ENCODE results near the gene KRAS. TPM values are rescaled to one million over a fixed set of nuclear protein-coding genes. Genes with fewer than 3 reads are reported as not detected.

Gene KRAS
- total and polyA plus RNA-seq, 12 donors: 3.6 to 21.3 (median 11.6) TPM

DNA sequence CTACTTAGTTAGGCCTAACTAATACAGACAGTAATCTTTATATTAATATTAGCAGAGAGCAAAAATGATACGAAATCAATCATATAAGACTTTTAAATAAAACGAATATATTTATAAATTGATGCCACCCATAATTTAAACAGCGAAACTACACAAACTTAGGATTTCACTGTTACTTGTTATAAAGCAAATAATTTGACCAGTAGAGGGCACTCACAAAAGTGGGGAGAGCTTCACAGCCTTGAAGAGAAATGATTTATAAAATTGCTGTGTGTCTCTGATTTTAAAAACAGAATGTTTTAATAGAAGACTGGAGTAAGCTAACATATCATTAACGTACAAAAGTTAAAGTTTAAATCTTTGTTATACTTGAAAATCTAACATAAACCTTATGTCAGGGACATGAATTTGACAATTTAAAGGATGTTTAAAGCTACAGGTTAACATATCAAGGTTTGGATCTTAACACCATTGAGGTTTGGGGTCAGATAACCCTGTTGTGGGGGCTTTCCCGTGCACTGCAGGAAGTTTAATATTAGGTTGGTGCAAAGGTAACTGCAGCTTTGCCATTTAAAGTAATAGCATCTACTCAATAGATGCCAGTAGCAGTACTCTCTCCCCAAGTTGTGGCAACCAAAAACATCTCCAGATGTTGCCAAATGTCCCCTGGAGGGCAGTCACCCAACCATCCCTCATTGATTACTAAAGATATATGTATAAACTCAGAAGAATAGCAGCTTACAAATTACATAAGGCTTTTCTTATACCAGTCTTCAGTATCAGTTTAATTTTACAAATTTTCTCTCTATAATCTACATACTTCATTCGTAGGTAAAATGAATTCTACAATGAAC is 9.3 kb downstream of the KRAS start:
- no peaks in the 10 kb centered on the region for H3K9me3 ChIP-seq (replicated peaks in 1 of 3)
- intact Hi-C loops (cut with DNase I): no loop called here
- 31 to 38% (median 36%) methylated on average over 6 of the region's 6 CpGs for WGBS, 4 donors
- H3K4me1 ChIP-seq (replicated peaks in 1 of 2): peaks cover 1 to 3% of the 10 kb centered on the region in 2 donors
- no peak overlapping the region for H3K4me3 ChIP-seq
- no peaks in the 10 kb centered on the region for H3K27me3 ChIP-seq
- no peak overlapping the region for H3K27ac ChIP-seq
- peak in 1 of 7 donors; percentile 18 for DNase-seq
- TF ChIP-seq, protein P1, sequence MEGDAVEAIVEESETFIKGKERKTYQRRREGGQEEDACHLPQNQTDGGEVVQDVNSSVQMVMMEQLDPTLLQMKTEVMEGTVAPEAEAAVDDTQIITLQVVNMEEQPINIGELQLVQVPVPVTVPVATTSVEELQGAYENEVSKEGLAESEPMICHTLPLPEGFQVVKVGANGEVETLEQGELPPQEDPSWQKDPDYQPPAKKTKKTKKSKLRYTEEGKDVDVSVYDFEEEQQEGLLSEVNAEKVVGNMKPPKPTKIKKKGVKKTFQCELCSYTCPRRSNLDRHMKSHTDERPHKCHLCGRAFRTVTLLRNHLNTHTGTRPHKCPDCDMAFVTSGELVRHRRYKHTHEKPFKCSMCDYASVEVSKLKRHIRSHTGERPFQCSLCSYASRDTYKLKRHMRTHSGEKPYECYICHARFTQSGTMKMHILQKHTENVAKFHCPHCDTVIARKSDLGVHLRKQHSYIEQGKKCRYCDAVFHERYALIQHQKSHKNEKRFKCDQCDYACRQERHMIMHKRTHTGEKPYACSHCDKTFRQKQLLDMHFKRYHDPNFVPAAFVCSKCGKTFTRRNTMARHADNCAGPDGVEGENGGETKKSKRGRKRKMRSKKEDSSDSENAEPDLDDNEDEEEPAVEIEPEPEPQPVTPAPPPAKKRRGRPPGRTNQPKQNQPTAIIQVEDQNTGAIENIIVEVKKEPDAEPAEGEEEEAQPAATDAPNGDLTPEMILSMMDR (IDR thresholded peaks at IDR 0.05): peak; percentile 51 to 74 (median 62)
- TF ChIP-seq POLR2A (IDR thresholded peaks at IDR 0.05): no peak
- H3K36me3 ChIP-seq (replicated peaks in 1 of 2): no peaks in the 10 kb centered on the region

DNA sequence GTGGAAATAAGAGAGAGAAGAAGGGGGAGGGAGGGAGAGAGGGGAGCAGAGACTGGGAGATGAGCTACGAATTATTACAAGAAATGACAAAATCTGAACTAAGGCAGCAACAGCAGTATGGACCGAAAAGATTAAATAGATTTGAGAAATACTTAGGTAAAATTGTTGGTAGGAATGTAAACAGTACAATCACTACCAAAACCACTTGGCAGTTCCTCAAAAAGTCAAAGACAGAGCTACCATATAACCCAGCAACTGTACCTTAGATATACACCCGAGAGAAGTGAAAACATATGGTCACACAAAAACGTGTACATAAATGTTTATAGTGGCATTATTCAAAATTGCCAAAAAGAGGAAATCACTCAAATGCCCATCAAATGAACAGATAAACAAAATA is 14.1 kb downstream of the KRAS start:
- peak overlapping the region in 3 of 5 donors; percentile 11 to 54 (median 34) for H3K27ac ChIP-seq

DNA sequence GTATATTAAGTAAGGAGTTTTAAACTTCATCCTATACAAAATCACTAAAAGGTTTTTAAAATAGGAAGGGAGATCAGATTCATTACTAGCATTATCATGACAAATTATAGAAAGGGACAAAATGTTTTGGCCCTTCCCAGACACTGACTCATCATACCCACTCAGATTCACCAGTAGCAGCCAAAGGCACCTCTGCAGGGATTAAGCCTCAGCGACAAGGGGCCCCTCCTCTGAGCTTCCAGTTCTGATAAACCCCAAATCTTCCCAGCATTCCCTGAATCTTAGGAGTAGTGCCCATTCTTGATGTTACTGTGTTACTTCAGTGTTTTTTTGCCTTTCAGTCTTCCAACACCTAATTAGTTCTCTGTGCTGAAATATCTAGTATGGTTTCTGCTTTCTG is 14.5 kb downstream of the KRAS start:
- intact Hi-C loops (cut with DNase I): no loop called here
- H3K4me1 ChIP-seq (replicated peaks in 1 of 2): peaks cover 7 to 9% of the 10 kb centered on the region in 2 donors
- H3K36me3 ChIP-seq (replicated peaks in 1 of 2): peaks cover 0 to 3% of the 10 kb centered on the region in 2 donors
- H3K27ac ChIP-seq: peak overlapping the region in 3 of 5 donors; percentile 11 to 54 (median 34)
- H3K9me3 ChIP-seq (replicated peaks in 1 of 3): no peaks in the 10 kb centered on the region
- no peaks in the 10 kb centered on the region for H3K27me3 ChIP-seq
- no peak overlapping the region for H3K4me3 ChIP-seq
- TF ChIP-seq POLR2A (IDR thresholded peaks at IDR 0.05): no peak
- TF ChIP-seq, protein P1 (IDR thresholded peaks at IDR 0.05): no peak
- peak in 6 of 7 donors; percentile 32 to 63 (median 60) for DNase-seq
- 32 to 48% (median 42%) methylated on average over 1 of the region's 1 CpG for WGBS, 4 donors

More for the DNA sequence above, 14.1 kb downstream of the KRAS start:
- H3K9me3 ChIP-seq (replicated peaks in 1 of 3): no peaks in the 10 kb centered on the region
- intact Hi-C loops (cut with DNase I): no loop called here
- H3K36me3 ChIP-seq (replicated peaks in 1 of 2): peaks cover 0 to 3% of the 10 kb centered on the region in 2 donors
- DNase-seq: no peak
- peaks cover 7 to 9% of the 10 kb centered on the region in 2 donors for H3K4me1 ChIP-seq (replicated peaks in 1 of 2)
- TF ChIP-seq, protein P1 (IDR thresholded peaks at IDR 0.05): no peak
- TF ChIP-seq POLR2A (IDR thresholded peaks at IDR 0.05): no peak
- H3K27me3 ChIP-seq: no peaks in the 10 kb centered on the region
- H3K4me3 ChIP-seq: no peak overlapping the region
- WGBS, 4 donors: 79 to 90% (median 88%) methylated on average over 4 of the region's 4 CpGs

DNA sequence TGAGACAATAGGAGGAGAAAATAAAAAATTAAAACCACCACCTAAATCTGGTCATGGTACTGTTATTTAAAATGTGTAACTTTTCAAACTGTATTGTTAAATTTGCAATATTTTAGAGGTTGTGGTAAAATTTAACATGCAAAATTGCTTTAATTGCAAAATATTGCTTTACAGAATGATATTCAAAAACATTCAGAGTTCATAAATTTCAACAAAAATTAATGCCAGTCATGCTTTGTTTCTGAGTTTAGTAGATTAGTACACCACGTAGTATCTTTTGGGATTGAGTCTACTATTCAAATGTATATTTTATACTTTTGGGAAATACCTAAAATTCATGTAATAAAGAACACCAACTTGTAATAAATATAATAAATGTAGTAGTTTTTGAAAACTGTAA is 37.4 kb downstream of the KRAS start:
- 90 to 100% (median 97%) methylated on average over 1 of the region's 1 CpG for WGBS, 4 donors
- TF ChIP-seq, protein P1 (IDR thresholded peaks at IDR 0.05): no peak
- no peak for TF ChIP-seq POLR2A (IDR thresholded peaks at IDR 0.05)
- H3K27me3 ChIP-seq: no peaks in the 10 kb centered on the region
- intact Hi-C loops (cut with DNase I): no loop called here
- no peaks in the 10 kb centered on the region for H3K36me3 ChIP-seq (replicated peaks in 1 of 2)
- no peak overlapping the region for H3K27ac ChIP-seq
- no peaks in the 10 kb centered on the region for H3K4me1 ChIP-seq (replicated peaks in 1 of 2)
- no peak for DNase-seq
- no peak overlapping the region for H3K4me3 ChIP-seq
- no peaks in the 10 kb centered on the region for H3K9me3 ChIP-seq (replicated peaks in 1 of 3)
